Activated T-cell treated with anti-CD3 and anti-CD28 coated beads, Interleukin-2, amount 50 U/mL, for 72 hours (primary cell): ENCODE measurements around the gene ACSM6. TPM values are rescaled to one million over a fixed set of nuclear protein-coding genes. Genes with fewer than 3 reads are reported as not detected.

Source experiments
- ATAC-seq, 2 donors: fragments of 150-1000 bp; cut with Tn5 transposase; replicated peaks in 1 of 2; 2 replicates each; pipeline ENCODE4 v1.10.0; 2021; ENCODE audit warnings: moderate library complexity in 2 of 2, mild to moderate bottlenecking in 1 of 2
- DNase-seq, 2 donors: peaks; one replicate each; pipeline ENCODE4 v3.0.0; 2021 to 2022; ENCODE audit warnings: mixed read lengths in 1 of 2
- H3K27ac Mint-ChIP-seq: one replicate; pipeline ENCODE4 v1.8.0; 2022; ENCODE audit warnings: mild to moderate bottlenecking, moderate library complexity, mixed read lengths
- H3K27me3 Mint-ChIP-seq: one replicate; pipeline ENCODE4 v1.8.0; 2022; ENCODE audit warnings: low read depth, mixed read lengths
- H3K36me3 Mint-ChIP-seq, 2 donors: one replicate each; pipeline ENCODE4 v1.8.0; 2022; ENCODE audit warnings: mixed read lengths in 2 of 2, mild to moderate bottlenecking in 1 of 2; ENCODE audit not compliant: insufficient read depth in 2 of 2
- H3K4me1 Mint-ChIP-seq: one replicate; pipeline ENCODE4 v1.8.0; 2022; ENCODE audit warnings: low read depth, mixed read lengths
- H3K4me3 Mint-ChIP-seq, 2 donors: one replicate each; pipeline ENCODE4 v1.8.0; 2022; ENCODE audit warnings: mild to moderate bottlenecking in 2 of 2, mixed read lengths in 2 of 2, moderate library complexity in 2 of 2
- H3K9me3 Mint-ChIP-seq, 2 donors: one replicate each; pipeline ENCODE4 v1.8.0; 2022; ENCODE audit warnings: mixed read lengths in 2 of 2
- total RNA-seq, 2 donors: library from RNA; stranded (reverse); gene quantifications; one replicate each; pipeline ENCODE4 v1.2.3, GENCODE V29; 2022

The ACSM6 gene, protein sequence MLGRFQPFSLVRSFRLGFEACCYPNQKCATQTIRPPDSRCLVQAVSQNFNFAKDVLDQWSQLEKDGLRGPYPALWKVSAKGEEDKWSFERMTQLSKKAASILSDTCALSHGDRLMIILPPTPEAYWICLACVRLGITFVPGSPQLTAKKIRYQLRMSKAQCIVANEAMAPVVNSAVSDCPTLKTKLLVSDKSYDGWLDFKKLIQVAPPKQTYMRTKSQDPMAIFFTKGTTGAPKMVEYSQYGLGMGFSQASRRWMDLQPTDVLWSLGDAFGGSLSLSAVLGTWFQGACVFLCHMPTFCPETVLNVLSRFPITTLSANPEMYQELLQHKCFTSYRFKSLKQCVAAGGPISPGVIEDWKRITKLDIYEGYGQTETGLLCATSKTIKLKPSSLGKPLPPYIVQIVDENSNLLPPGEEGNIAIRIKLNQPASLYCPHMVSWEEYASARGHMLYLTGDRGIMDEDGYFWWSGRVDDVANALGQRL
- not detected for total RNA-seq

DNA sequence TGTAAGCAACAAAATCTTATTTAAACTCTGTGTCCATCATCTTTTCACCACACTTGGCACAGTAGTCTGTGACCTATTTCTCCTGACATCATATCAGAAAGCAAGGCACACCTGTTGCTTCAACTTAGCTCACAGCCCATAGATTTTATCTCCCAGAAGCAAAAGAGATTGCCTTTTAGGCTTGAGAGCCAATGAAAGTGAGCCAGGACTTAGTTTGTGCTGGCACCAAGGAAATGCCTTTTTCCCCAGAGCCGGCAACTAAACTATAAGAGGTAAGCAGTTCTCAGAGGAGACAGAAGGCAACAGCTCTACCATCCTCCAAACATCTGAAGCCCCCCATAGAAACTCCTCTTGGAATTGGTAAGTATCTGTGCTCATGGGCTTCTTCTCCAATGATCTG is at the start of gene ACSM6:
ACSM6 (plus strand) TSS at position 295 of the 400 bp plus-strand sequence. CDS start 248 bp downstream, outside the sequence.
- Mint-ChIP-seq H3K4me1 (no peaks in the 10 kb centered on the region), H3K36me3 (no peaks in the 10 kb centered on the region), H3K27me3 (peaks cover 21% of the 10 kb centered on the region), H3K27ac (no peak within 1 kb of the TSS), H3K9me3 (no peaks in the 10 kb centered on the region), H3K4me3 (no peak within 1 kb of the TSS)
- DNase-seq (no peak), ATAC-seq (no peak)

DNA sequence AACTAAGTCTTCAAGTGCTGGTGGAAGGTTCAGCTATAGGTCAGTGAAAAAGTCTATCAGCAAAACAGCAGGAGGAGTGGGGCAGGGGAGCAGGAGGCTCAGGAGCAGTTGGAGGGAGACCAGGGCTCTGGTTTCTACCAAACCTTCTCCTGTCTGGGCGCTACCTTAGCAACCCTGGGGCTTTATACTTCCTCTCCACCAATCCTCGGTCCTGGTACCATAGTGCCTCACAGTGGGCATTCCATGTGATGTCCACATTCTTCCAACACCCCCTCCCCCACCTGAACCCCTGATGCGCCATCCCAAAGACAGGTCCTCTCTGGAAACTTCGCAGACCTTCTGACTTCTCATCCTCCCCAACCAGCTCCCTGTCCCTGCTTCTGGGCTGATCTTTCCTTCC is 25.3 kb upstream of the ACSM6 start:
- Mint-ChIP-seq H3K4me3 (no peak overlapping the region), H3K4me1 (no peaks in the 10 kb centered on the region), H3K27ac (no peak overlapping the region), H3K36me3 (peaks cover 2 to 3% of the 10 kb centered on the region in 2 donors), H3K9me3 (peaks cover 0 to 8% of the 10 kb centered on the region in 2 donors), H3K27me3 (no peaks in the 10 kb centered on the region)
- no peak for DNase-seq
- ATAC-seq, result no peak

DNA sequence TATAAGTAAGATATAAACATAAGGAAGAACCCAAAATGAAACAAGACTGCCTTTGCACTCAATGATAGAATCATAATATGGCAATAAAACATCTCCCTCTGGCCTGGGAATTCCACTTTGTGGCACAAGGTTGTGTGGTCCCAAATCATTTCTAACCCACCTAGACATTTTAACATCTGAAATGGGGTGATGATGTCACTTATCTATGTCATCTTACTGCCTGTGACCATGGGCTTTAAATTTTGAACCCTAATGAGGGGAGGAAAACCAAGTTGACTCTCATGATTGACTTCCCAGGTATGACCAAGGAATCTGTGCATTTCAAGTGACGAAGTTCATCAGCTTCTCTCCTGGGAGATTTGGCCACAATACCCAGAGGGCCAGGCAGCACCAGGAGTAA is 24.5 kb upstream of the ACSM6 start:
- no peak overlapping the region for H3K4me3 Mint-ChIP-seq
- H3K9me3 Mint-ChIP-seq, result peaks cover 0 to 4% of the 10 kb centered on the region in 2 donors
- no peak overlapping the region for H3K27ac Mint-ChIP-seq

DNA sequence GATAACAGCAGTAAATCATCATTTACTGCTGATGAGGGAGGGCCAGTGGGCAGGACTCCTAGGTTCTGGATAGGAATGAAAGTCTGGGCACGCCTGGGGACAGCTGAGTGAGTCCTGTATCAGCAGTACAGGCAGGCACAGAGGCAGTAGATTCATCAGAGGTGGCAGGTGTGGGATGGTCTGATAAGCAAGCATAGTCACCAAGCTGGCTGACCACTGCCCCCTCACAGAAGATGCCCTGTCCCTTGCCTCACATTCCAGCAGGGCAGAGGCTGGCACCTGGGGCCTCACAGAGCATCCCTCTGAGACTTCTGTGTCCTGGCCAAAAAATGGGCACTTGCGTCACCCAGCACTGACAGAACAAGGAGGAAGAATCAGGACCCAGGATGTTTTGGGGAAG is 23.2 kb upstream of the ACSM6 start:
- ATAC-seq, result no peak
- Mint-ChIP-seq H3K36me3 (no peaks in the 10 kb centered on the region), H3K27me3 (no peaks in the 10 kb centered on the region), H3K4me1 (no peaks in the 10 kb centered on the region), H3K9me3 (peaks cover 0 to 4% of the 10 kb centered on the region in 2 donors), H3K27ac (no peak overlapping the region), H3K4me3 (no peak overlapping the region)
- DNase-seq, result no peak

More for the DNA sequence above, 24.5 kb upstream of the ACSM6 start:
- Mint-ChIP-seq H3K27me3 (no peaks in the 10 kb centered on the region), H3K36me3 (peaks cover 2 to 3% of the 10 kb centered on the region in 2 donors), H3K4me1 (no peaks in the 10 kb centered on the region)
- no peak for ATAC-seq
- DNase-seq, result no peak

DNA sequence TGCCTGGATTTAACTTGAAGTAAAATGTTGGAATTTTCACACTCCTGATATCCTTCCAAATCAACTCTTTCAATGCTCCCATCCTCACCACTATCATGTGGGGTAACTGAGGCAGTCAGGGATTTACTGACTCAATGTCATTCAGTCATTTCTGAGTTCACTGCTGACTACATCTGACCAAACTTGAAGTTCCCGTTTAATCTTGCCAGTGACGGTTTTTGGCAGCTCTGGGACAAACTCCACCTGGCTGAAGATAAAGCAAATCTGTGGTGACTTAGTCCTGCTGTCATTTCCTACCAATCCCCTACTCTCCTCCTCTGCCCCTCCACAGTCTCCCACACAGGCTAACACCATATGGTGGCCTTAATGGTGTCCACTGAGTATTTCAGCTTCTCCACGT is 22.7 kb upstream of the ACSM6 start:
- Mint-ChIP-seq H3K4me1 (no peaks in the 10 kb centered on the region), H3K9me3 (peaks cover 0 to 4% of the 10 kb centered on the region in 2 donors), H3K4me3 (no peak overlapping the region), H3K27me3 (no peaks in the 10 kb centered on the region), H3K27ac (no peak overlapping the region), H3K36me3 (no peaks in the 10 kb centered on the region)
- DNase-seq (no peak), ATAC-seq (no peak)

DNA sequence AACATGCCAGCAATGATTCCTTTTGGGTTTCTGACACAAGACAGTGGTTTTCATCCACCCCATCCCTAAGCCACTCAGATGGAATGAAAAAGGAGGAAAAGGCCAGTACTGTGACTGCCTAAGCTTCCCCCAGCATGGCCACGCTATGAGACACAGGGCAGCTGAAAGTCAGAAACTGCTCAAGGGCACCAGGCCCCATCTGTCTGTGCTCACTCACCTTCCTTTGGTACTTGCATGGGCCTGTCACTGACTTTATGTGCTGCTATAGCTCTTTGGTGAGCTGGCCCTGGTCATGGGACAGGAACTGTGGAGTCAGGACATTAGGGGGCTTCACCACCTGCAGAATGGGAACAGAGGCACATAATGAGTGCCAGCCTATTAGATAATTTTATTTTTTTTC is 21.2 kb upstream of the ACSM6 start:
- Mint-ChIP-seq H3K36me3 (no peaks in the 10 kb centered on the region), H3K4me1 (no peaks in the 10 kb centered on the region), H3K4me3 (no peak overlapping the region), H3K27me3 (no peaks in the 10 kb centered on the region), H3K27ac (no peak overlapping the region), H3K9me3 (no peaks in the 10 kb centered on the region)
- ATAC-seq (no peak), DNase-seq (no peak)

DNA sequence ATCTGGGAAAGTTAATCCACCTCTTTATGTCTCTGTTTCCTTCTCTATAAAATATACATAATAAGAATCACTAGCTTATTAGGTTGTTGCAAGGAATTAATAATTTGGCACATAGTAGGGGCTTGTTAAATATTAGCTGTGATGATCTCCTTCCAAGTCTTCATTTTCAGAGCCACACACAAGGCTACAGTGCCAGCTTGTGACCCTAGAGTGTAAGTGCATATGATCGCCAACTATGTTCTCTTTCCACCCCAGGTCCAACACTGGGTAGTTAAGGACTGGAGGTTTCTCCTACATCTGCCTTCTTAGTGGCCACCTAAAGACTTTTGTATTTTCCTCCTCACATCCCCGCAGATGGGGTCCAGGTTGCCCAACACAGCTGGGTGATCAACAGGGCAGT is 17.9 kb upstream of the ACSM6 start:
- no peak for ATAC-seq
- Mint-ChIP-seq H3K4me1 (no peaks in the 10 kb centered on the region), H3K9me3 (no peaks in the 10 kb centered on the region), H3K36me3 (no peaks in the 10 kb centered on the region), H3K27me3 (no peaks in the 10 kb centered on the region), H3K27ac (no peak overlapping the region), H3K4me3 (no peak overlapping the region)
- no peak for DNase-seq

DNA sequence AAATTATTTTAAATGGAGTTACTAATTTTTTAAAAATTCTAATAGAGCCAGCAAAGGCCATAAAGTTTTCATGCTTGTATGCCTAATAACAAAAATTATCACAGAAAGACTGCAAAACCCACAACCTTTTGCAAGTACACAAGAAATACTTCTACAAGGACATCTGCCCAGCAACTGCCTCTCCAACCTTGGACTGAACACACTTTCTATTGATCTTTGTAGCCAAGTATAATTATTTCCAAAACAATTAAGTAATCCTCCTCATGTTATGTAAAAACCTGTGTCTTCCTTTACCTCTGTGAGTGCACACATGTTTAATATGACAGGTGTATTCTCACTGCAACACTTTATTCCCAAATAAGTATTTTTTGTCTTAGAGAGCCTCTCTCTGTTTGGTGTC is 16.6 kb upstream of the ACSM6 start:
- ATAC-seq (no peak), DNase-seq (no peak)
- H3K36me3 Mint-ChIP-seq, result no peaks in the 10 kb centered on the region
- no peak overlapping the region for H3K27ac Mint-ChIP-seq
- no peaks in the 10 kb centered on the region for H3K9me3 Mint-ChIP-seq
- H3K27me3 Mint-ChIP-seq, result peaks cover 12% of the 10 kb centered on the region
- H3K4me1 Mint-ChIP-seq, result no peaks in the 10 kb centered on the region
- H3K4me3 Mint-ChIP-seq, result no peak overlapping the region

DNA sequence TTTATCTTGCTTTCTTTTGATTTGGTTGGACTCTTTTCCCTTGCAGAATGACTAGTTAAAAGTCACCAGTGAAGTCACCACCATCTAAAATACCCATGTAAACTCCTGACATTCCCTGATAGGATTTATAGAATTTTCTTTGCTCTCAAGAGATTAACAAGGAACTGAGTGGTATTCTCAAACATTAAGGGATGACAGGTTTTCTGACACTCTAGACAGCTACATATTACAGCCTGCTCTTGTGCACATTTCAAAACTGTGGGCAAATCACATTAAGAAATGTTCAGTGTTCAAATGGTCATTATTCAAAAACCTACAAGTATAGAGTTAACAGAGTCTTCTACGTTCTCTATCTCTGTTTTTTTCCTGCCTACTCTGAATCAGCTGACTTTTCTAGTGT is 15.8 kb upstream of the ACSM6 start:
- H3K27me3 Mint-ChIP-seq, result peaks cover 19% of the 10 kb centered on the region
- H3K9me3 Mint-ChIP-seq, result no peaks in the 10 kb centered on the region
- no peaks in the 10 kb centered on the region for H3K36me3 Mint-ChIP-seq
- no peaks in the 10 kb centered on the region for H3K4me1 Mint-ChIP-seq
- DNase-seq (no peak), ATAC-seq (no peak)
- no peak overlapping the region for H3K27ac Mint-ChIP-seq
- H3K4me3 Mint-ChIP-seq, result no peak overlapping the region

DNA sequence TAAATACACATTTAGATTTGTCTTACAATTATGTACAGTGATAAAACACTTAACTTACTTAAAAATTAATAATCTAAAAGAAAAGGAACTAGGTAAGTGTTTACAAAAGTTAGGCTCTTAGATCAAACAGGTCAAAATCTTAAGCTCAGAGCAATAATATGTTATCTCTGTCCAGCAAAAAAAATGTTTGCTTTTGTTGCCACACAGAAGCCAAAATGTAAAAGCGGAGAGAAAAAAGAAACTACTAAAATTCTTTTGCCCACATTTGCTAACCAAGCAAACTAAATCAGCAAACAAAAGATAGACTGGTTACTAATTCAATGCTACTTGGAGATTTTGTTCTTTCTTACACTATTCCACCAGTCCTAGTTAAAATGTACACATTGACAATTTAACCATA is 15.2 kb upstream of the ACSM6 start:
- Mint-ChIP-seq H3K9me3 (no peaks in the 10 kb centered on the region), H3K36me3 (no peaks in the 10 kb centered on the region), H3K4me1 (peaks cover under 1% of the 10 kb centered on the region), H3K27me3 (peaks cover 21% of the 10 kb centered on the region), H3K4me3 (no peak overlapping the region), H3K27ac (no peak overlapping the region)
- DNase-seq, result no peak
- no peak for ATAC-seq

DNA sequence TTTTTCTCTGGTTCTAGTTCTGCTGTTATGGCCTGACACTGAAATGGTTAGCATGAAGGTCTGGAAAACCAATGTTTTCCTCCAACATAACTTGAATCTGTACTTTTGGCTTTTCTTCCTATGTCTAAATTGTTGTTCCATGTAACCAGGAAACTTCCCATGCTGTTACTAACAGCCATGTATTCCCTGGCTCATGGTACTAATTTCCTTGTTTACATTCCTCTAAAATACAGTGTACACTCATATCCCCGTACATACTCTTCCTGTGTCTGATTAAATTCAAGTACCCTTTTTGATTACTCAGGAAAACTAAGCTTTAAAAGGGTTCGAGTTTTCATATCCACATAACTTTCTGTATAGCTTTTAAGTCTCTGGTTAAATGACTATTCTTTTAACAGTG is 12.3 kb upstream of the ACSM6 start:
- Mint-ChIP-seq H3K27ac (no peak overlapping the region), H3K4me3 (no peak overlapping the region), H3K4me1 (peaks cover 5% of the 10 kb centered on the region), H3K9me3 (peaks cover 0 to 3% of the 10 kb centered on the region in 2 donors), H3K36me3 (no peaks in the 10 kb centered on the region), H3K27me3 (peaks cover 44% of the 10 kb centered on the region)
- DNase-seq, result no peak
- ATAC-seq, result no peak

DNA sequence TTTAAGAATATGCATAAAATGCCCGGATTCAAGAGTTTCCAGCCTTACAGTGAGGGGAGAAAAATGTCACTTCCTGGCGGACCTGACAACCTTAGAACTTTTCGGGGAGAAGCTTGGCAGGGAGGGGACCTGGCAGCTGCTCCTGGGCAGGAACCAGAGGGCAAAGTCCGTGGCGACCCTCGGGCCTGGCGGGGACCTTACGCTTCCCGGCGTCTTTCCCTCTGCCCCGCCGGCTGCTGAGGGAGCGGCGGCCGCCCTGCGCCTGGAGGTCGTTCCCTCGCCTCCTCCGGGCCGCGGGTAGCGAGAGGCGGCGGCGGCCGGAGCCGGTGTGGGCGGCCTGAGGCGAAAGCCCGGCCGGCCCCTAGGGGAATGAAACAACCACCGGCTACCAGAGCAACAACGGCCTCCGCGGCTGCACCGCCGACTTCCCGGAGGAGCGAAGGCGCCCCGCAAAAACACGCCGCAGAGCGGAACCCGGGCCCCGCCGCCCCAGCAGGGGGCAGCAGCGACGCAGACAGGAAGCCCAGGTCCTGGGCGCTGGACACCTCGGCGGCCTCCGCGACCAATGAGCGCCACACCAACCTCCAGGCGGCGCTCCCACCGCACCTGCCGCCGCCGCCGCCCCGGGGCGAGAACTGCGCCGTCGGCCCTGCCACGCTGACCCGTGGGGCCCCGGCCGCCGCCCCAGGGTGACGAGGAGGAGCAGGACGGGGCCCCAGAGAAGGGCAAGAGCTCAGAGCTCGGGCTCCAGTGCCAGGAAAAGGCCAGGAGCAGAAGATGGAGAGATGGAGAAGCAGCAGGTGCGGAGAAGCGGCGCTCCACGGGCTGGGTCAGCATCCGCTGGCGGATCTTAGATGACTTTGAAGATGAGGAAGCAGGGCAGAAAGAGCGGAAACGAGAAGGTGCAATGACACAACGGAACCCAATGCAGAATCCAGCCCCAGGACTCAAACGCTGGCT is 10.5 kb upstream of the ACSM6 start:
- peaks cover 0 to 3% of the 10 kb centered on the region in 2 donors for H3K9me3 Mint-ChIP-seq
- ATAC-seq, result peak; percentile 97 to 99
- H3K27me3 Mint-ChIP-seq, result peaks cover 48% of the 10 kb centered on the region
- peak overlapping the region; percentile 79 to 85 for H3K4me3 Mint-ChIP-seq
- peak; percentile 86 to 89 for DNase-seq
- no peaks in the 10 kb centered on the region for H3K36me3 Mint-ChIP-seq
- H3K4me1 Mint-ChIP-seq, result peaks cover 5% of the 10 kb centered on the region
- no peak overlapping the region for H3K27ac Mint-ChIP-seq

DNA sequence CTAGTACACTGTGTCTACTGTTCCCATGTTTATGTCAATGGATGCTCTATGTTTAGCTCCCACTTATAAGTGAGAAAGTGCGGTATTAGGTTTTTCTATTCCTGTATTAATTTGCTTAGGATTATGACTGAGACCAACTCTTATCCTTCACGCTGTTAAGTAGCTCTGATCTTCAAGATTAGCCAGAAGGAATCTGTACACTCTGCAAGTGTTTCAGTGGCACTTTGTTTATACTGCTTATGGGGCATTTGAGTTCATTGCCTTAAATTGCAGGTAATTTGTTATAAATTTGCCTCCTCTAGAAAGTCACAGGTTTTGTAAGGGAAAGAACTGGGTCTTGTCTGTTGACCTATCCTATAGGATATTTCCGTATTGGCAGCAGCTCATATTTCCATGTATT is 6.4 kb upstream of the ACSM6 start:
- peaks cover 43% of the 10 kb centered on the region for H3K27me3 Mint-ChIP-seq
- H3K4me3 Mint-ChIP-seq, result no peak overlapping the region
- H3K4me1 Mint-ChIP-seq, result peaks cover 5% of the 10 kb centered on the region
- DNase-seq (no peak), ATAC-seq (no peak)
- no peaks in the 10 kb centered on the region for H3K36me3 Mint-ChIP-seq
- no peak overlapping the region for H3K27ac Mint-ChIP-seq
- H3K9me3 Mint-ChIP-seq, result peaks cover 0 to 3% of the 10 kb centered on the region in 2 donors
